GM21526 (cell line): ENCODE data around the gene DLG5.
A peak's percentile ranks its signal among the peaks of the same experiment; 100 is the strongest.
"Not testable (repeated sequence)": the region's sequence is repeated elsewhere in the genome, so short reads cannot be mapped to it uniquely, and the experiment has no call there.

Experiments used
- ATAC-seq: cut with Tn5 transposase; IDR thresholded peaks from one replicate; pipeline ENCODE4 v1.9.1; 2021; ENCODE audit warnings: moderate library complexity; ENCODE audit not compliant: unreplicated experiment, low FRiP score

The DLG5 gene

DNA sequence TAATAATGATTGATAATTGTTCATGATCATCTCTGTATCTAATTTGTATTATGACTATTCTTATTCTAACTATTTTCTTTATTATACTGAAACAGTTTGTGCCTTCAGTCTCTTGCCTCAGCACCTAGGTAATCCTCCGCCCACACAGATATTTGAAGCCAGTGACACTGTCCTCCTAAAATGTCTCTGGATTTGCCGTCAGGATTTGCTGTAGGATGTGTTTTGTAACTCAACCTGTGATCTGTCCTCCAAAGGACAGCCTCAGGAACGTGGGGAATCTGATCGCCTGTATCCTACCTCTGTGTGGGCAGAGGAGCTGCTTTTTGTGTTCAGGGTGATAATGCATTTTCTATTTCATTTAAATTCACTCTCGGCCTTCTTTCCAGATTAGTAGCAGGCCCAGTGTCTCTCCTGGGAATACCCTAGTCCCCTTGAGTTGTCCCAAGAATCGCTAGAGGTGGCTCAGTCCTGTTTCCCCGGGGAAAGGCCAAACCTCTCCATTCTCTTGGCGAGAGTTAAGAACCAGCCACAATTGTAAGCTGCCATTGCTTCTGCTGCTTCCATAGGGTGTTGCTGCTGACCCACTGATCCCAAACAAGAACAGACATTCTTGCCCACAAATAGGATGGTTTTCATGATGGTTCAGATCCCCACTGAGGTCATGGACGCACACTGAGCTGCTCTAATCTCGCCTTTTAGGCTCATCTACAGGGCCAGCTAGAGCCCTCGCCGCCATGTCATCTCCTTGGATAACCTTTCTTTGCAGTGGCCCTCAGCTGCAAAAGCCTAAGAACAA is 152.7 kb downstream of the DLG5 start:
- no peak for ATAC-seq

DNA sequence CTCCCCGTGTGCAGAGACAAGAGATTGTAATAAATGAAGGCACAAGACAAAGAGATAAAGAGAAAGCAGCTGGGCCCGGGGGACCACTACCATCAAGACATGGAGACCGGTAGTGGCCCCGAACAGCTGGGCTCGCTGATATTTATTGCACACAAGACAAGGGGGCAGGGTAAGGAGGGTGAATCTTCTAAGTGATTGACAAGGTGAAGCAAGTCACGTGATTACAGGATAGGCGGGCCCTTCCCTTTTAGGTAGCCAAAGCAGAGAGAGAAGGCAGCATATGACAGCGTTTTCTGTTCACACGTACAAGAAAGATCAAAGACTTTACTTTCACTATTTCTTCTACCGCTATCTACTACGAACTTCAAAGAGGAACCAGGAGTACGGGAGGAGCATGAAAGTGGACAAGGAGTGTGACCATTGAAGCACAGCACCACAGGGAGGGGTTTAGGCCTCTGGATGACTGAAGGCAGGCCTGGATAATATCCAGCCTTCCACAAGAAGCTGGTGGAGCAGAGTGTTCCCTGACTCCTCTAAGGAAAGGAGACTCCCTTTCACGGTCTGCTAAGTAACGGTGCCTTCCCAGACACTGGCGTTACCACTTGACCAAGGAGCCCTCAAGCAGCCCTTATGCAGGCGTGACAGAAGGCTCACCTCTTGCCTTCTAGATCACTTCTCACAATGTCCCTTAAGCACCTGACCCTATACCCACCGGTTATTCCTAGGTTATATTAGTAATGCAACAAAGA is 153.5 kb downstream of the DLG5 start:
- ATAC-seq = not testable (repeated sequence)

DNA sequence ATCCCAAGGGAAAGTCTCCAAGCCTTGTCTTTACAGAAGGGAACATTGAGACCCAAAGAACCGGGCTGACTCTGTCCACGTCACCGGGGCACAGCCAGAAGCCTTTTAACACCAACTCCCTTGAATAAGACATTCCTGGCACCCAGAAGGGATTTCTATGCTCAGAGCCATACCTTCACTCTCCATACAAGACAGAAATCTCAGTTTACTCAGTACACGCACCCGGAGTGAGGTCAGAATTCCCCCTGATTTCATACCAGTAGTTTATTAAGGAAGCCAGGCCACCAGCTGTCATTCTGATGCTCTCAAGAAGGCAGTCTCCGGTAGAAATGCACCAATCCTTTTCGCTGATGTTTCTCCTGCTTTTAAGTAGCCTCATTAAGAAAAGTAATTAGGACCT is 154.7 kb downstream of the DLG5 start:
- ATAC-seq = no peak

DNA sequence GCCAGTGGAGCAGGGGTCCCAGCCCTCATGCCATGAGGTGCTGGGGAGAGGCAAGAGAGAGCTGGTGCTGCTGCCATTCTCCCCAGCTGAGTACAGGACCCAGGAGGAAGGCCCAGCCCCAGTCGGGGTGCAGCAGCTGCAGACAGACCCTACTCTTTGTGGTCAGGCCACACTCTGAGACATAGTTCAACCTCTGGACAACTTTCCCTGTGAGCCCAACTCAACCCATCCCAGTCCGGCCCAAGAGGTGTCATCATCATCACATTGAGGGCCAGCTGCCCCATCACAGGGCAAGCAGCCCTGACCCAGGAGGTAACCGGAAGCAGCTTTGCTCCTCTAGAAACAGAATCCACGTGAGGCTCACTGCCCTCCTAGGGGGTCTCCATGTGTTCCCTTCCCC is 155.1 kb downstream of the DLG5 start:
- ATAC-seq = no peak

DNA sequence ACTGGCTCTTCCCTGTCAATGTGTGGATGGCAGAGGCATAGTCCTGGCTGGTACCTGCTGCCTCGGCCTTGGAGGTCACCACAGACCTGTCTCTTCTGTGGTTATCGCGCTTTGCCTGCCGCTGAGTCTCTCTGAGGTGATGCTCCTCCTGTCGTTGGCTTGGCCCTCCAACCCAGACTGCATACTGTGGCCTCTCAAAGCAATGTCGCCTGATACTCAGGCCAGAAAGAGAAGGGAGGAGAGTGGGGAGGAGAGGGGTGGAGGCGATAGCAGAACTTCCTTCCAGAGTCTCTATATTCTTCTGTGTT is 155.7 kb downstream of the DLG5 start:
- no peak for ATAC-seq

DNA sequence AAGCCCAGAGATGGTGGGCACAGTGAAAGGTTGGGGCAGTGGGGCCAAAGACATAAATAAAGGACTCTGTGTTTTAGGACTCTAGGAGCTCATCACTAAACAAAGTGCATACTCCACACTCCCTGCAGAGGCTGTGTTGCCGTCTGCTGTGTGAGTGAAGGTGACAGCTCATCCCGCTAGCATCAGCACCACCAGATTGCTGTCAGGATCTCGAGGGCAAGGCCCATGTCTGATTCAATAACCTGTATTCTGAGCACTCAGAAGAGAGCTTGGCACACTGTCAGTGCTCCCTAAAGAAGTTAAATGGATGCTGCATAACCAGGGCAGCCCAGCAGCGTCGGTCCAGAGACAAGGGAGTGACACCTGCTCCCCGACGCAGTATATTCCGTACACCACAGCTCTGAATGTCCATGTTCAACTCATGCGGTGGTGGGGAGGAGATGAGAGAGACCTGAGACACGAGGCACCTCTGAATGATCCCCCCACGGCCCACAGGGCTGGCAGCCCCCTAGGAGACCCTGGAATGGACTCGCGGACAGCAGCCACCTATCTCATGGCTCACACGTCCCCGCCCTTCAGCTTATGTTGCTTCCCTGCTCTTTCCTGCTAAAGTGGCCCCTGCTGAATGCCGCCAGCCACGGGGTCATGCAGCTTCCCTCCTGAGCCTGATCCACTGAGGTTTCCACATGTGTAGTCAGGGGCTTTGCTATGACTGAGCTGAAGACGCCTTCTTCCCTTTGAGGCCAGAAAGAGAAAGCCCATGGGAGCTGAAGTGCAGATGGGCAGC is 156.3 kb downstream of the DLG5 start:
- no peak for ATAC-seq

DNA sequence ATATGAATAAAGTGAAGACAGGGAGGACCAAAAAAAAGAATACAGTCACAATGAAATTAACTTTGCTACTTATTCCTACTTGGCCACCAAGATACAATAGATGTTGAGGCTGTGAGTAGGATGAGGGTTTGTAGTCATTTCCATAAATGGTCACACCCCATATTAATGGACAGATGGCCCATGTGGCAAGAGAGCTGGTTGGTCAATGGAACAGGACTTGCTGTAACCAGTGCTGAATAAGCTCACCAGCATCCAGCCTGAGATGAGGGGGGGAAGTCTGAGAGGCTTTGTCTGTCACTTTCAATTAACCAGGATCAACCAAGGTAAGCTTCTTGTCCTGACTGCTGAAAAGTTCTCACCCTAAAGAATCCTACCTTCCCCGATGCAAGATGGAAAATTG is 158.5 kb downstream of the DLG5 start:
- no peak for ATAC-seq

DNA sequence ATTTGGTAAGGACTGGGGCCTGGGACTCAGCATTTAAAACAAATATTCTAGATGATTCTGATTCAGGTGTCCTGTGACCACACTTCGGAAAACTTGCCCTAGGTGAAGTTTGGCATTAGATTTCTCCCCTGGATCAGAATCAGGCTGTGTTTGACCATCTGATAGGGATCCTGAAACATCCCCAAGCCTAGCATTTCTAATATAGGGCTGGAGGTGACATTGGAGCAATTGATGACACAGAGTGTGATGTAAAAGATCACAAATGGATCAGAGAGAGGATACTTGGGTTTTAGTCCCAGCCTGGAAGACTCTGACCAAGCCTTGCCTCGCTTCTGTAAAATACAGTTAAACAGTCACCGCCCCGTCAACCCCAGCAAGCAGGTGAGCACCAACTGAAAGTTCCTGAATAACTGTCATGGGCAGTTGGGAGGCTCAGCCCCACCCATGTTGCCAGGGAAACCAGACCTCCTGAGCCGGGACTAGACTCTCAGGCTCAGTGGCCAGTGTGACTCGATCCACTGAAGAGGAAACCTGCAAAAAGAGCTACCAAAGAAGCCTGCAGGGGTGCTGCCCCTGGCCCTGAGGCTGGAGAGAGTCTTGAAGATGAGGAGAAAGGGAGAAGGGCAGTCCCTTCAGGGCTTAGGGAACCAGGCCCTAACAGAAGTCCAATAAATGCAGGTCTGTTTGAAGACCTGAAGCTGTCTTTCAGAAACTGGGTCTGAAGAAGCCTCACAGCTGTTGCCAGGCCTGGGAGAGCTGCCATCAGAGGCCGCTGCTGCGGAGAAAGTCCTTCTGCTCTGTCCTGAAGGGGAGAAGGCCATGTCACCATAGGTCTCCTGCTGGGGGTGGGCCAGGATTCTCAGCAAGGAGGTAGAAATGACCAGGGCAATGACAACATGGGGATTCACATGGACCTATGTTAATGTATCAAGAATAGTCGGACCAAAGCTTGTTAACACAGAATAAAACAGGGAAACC is 162.8 kb downstream of the DLG5 start:
- no peak for ATAC-seq

DNA sequence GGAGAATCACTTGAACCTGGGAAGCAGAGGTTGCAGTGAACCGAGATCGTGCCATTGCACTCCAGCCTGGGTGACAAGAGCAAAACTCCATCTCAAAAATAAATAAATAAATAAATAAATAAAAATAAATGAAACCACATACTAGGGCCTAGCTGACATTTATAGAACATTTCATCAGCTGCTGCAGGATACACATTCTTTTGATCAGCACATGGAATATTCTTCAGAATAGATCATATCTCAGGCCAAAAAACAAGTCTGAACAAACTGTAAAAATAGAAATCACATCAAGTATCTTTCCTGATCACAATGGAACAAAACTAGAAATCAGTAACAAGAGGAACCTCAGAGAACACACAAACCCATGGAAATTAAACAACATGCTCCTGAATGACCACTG is 168.1 kb downstream of the DLG5 start:
- not testable (repeated sequence) for ATAC-seq

DNA sequence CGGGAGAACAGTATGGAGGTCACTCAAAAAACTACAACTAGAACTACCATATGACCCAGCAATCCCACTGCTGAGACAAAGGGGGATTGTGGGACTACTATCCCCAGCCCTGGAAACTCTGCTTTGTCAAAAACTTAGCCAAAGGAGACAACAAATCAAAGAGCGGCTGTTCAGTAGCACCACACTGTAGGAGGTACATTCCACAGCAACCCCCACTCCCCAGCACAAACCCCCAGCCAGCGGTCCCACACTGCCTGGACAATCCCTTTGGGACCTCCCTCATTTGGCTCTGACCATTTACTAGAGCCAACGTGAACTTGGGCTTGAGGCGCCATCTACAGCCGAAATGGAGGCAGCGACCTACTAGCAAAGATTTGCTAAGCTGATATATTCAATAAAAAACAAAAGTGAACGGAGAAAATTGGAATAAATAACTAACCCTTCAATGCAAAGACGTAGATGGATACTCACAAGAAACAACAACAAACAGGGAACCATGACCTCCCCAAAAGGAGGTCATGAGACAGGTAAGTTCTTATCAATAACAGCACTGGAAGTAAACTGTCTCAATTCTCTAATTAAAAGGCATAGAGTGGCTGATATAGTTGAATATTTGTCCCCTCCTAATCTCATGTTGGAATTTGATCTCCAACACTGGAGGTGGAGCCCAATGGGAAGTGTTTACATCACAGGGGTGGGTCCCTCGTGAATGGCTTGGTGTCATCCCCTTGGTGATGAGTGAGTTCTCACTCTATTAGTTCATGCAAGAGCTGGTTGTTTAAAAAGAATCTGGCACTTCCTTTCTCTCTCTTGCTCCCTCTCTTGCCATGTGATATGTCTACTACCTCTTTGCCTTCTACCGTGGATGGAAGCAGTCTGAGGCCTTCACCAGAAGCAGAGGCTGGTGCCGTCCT is 170.0 kb downstream of the DLG5 start:
- peak; percentile 61 for ATAC-seq

DNA sequence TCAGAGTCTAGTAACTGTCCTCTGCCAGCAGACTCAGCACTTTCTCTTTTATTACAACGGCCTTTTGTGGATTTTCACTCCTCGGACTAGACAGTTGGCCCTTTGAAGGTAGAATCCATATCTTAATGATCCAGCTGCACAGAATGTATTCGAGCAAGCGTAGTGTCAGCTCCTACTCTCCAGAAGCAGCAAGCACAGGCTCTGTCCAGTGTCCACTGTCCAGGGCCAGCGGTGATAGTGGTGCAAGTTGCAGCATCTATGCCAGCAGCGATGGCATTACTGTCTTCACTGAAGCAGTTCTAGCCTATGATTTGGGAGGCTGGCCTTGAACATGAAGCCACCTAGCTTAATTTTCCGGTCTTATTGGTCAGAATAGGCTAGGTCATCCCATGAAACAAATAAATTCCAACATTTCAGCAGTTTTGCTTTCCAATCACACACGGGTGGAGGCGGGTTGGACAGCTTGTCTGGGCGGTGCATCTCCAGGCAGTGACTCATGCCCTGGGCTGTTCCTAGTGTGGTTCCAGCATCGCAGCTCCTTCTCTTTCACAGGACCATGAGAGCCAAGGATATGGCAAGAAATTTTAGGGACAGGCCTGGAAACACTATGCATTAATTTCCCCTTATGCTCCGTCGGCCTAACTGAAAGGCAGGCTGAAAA is 180.4 kb downstream of the DLG5 start:
- ATAC-seq = no peak

DNA sequence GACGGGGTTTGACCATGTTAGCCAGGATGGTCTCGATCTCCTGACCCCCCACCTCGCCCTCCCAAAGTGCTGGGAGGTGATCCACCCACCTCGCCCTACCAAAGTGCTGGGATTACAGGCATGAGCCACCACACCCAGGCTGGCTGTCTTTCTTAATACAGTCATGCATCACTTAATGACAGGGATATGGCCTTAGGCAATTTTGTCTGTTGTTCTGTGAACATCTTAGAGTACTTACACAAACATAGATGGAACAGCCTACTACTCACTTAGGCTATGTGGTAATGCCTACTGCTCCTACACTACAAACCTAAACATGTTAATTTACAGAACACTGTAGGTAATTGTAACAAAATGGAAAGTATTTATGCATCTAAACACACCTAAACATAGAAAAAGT is 182.3 kb downstream of the DLG5 start:
- ATAC-seq = no peak

DNA sequence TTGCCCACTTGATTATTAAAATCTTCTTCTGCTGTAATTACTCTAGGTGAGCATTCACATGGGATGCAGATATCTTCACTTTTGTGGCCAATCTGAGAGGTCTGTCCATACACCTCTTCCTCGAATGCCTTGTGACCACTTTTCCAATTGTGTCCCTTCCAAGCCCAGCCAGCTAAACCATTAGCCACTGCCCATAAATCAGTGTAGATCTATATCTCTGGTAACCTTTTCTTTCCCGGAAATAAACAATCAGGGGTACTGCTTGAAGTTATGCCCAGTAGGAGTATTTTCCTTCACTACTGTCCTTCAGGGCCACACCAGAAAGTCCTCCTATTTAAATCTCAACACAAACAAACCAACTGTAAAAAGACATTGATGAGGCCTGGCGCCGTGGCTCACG is 184.4 kb downstream of the DLG5 start:
- ATAC-seq = no peak

DNA sequence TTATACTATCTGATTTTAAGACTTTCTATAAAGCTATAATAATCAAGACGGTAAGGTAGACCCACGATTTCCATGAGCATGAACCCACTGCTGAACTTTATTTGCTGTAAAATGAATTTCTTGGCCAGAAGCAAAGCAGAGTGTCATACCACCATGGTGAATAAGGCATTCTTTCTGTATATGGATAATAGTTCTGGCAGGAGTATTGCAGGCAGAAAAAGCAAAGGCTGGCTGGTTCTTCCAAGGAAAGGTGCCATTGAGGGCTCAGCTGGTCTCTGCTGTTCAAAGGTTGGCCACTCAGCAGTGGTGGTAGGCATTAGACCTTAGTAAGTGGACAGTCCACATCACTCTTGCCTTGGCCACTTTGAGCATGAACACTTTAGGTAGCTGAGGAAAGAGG is 184.8 kb downstream of the DLG5 start:
- no peak for ATAC-seq
